BLaER1 treated with 17β-estradiol and CSF1 and Interleukin-3, amounts not matched to agents 10 nM and 100 nM (cell line): ENCODE results near the gene NCCRP1.
"Not testable (repeated sequence)": the region's sequence is repeated elsewhere in the genome, so short reads cannot be mapped to it uniquely, and the experiment has no call there.

Source experiments
- H3K27ac ChIP-seq, 11 experiments: shearing (Covaris generic); formaldehyde crosslinking; 2 replicates each; pipeline ENCODE4 v1.8.1; 2022
- H3K27me3 ChIP-seq, 11 experiments: shearing (Covaris generic); formaldehyde crosslinking; 2 replicates each; pipeline ENCODE4 v1.8.1; 2022
- H3K36me3 ChIP-seq, 11 experiments: shearing (Covaris generic); formaldehyde crosslinking; 2 replicates each; pipeline ENCODE4 v1.8.1; 2022
- H3K4me1 ChIP-seq, 10 experiments: shearing (Covaris generic); formaldehyde crosslinking; 2 replicates each; pipeline ENCODE4 v1.8.1; 2022
- H3K4me2 ChIP-seq, 11 experiments: shearing (Covaris generic); formaldehyde crosslinking; 2 replicates each; pipeline ENCODE4 v1.8.1; 2022
- H3K4me3 ChIP-seq, 10 experiments: shearing (Covaris generic); formaldehyde crosslinking; 2 replicates each; pipeline ENCODE4 v1.8.1; 2022
- H3K9ac ChIP-seq, 11 experiments: shearing (Covaris generic); formaldehyde crosslinking; 2 replicates each; pipeline ENCODE4 v1.8.1; 2022
- H3K9me3 ChIP-seq, 11 experiments: shearing (Covaris generic); formaldehyde crosslinking; replicated peaks in 1 of 11; 2 replicates each; pipeline ENCODE4 v1.8.1; 2022
- H4K20me1 ChIP-seq, 11 experiments: shearing (Covaris generic); formaldehyde crosslinking; 2 replicates each; pipeline ENCODE4 v1.8.1; 2022
- Cebpa-rat ChIP-seq, 11 experiments: shearing (Covaris generic); IDR thresholded peaks; 2 replicates each; pipeline ENCODE4 v1.8.1; 2022

Gene NCCRP1

GRCh38 chr19:39203372-39204341, 6.9 kb downstream of the NCCRP1 start, which contains the start of gene SYCN:
Gene SYCN, minus strand, starts transcription at chr19:39204263. Its CDS starts 9 bp downstream, at chr19:39204254.
- Histone ChIP-seq H3K4me3 (no peak within 1 kb of the TSS), H3K9me3 (no peaks in the 10 kb centered on the region), H3K4me2 (no peak within 1 kb of the TSS), H3K36me3 (no peaks in the 10 kb centered on the region), H3K9ac (no peak within 1 kb of the TSS), H3K27me3 (peaks cover 27 to 45% (median 34%) of the 10 kb centered on the region in 11 experiments), H3K4me1 (peaks cover 0 to 5% (median 0%) of the 10 kb centered on the region in 10 experiments; a peak in 5 of 20 replicates), H4K20me1 (peaks cover 0 to 8% (median 0%) of the 10 kb centered on the region in 11 experiments; a peak in 1 of 22 replicates), H3K27ac (no peak within 1 kb of the TSS)
- TF ChIP-seq Cebpa-rat (IDR thresholded peaks at IDR 0.05): no peak

- Histone ChIP-seq H3K27me3 (peaks cover 21 to 38% (median 26%) of the 10 kb centered on the region in 11 experiments), H4K20me1 (no peaks in the 10 kb centered on the region; a peak in 1 of 22 replicates), H3K36me3 (no peaks in the 10 kb centered on the region), H3K4me2 (no peak overlapping the region), H3K4me3 (no peak overlapping the region), H3K27ac (no peak overlapping the region), H3K9ac (no peak overlapping the region), H3K4me1 (peaks cover 0 to 6% (median 0%) of the 10 kb centered on the region in 10 experiments; a peak in 5 of 20 replicates), H3K9me3 (no peaks in the 10 kb centered on the region)
- TF ChIP-seq Cebpa-rat (IDR thresholded peaks at IDR 0.05): no peak
These were observed 8.6 kb downstream of the NCCRP1 start for GRCh38 chr19:39205449-39205764.

- no peak for TF ChIP-seq Cebpa-rat (IDR thresholded peaks at IDR 0.05)
- Histone ChIP-seq H3K9me3 (no peaks in the 10 kb centered on the region), H3K4me2 (no peak overlapping the region), H3K27me3 (peaks cover 21 to 38% (median 26%) of the 10 kb centered on the region in 11 experiments), H4K20me1 (no peaks in the 10 kb centered on the region; a peak in 1 of 22 replicates), H3K4me3 (no peak overlapping the region), H3K4me1 (peaks cover 0 to 6% (median 0%) of the 10 kb centered on the region in 10 experiments; a peak in 5 of 20 replicates), H3K36me3 (no peaks in the 10 kb centered on the region), H3K27ac (no peak overlapping the region), H3K9ac (no peak overlapping the region)
These were observed 9.4 kb downstream of the NCCRP1 start for GRCh38 chr19:39206122-39206521.

- Histone ChIP-seq H3K36me3 (no peaks in the 10 kb centered on the region), H3K9ac (no peak overlapping the region), H3K27ac (no peak overlapping the region), H3K9me3 (no peaks in the 10 kb centered on the region), H4K20me1 (no peaks in the 10 kb centered on the region; a peak in 1 of 22 replicates), H3K27me3 (peaks cover 21 to 38% (median 25%) of the 10 kb centered on the region in 11 experiments), H3K4me3 (no peak overlapping the region), H3K4me1 (peaks cover 0 to 6% (median 0%) of the 10 kb centered on the region in 10 experiments; a peak in 5 of 20 replicates), H3K4me2 (no peak overlapping the region)
- no peak; a peak in 1 of 22 replicates for TF ChIP-seq Cebpa-rat (IDR thresholded peaks at IDR 0.05)
These were observed 10.6 kb downstream of the NCCRP1 start for GRCh38 chr19:39207293-39207836.

GRCh38 chr19:39208175-39208795, 11.5 kb downstream of the NCCRP1 start:
- Histone ChIP-seq H3K9ac (no peak overlapping the region; a peak in 1 of 22 replicates), H3K4me1 (peaks cover 0 to 6% (median 0%) of the 10 kb centered on the region in 10 experiments; a peak in 5 of 20 replicates), H3K4me2 (peak overlapping the region in 3 of 11 experiments; percentile 8 to 21 (median 12); a peak in 3 of 22 replicates), H4K20me1 (no peaks in the 10 kb centered on the region; a peak in 1 of 22 replicates), H3K27me3 (peaks cover 16 to 28% (median 16%) of the 10 kb centered on the region in 11 experiments), H3K4me3 (no peak overlapping the region), H3K36me3 (no peaks in the 10 kb centered on the region), H3K9me3 (no peaks in the 10 kb centered on the region), H3K27ac (no peak overlapping the region)
- no peak for TF ChIP-seq Cebpa-rat (IDR thresholded peaks at IDR 0.05)

GRCh38 chr19:39209196-39209595, 12.4 kb downstream of the NCCRP1 start:
- no peaks in the 10 kb centered on the region for H3K36me3 ChIP-seq
- H4K20me1 ChIP-seq: no peaks in the 10 kb centered on the region; a peak in 2 of 22 replicates
- no peaks in the 10 kb centered on the region for H3K9me3 ChIP-seq
- no peak overlapping the region for H3K9ac ChIP-seq
- no peak for TF ChIP-seq Cebpa-rat (IDR thresholded peaks at IDR 0.05)
- H3K4me3 ChIP-seq: no peak overlapping the region
- H3K4me1 ChIP-seq: peaks cover 0 to 6% (median 0%) of the 10 kb centered on the region in 10 experiments; a peak in 5 of 20 replicates
- H3K4me2 ChIP-seq: no peak overlapping the region
- H3K27me3 ChIP-seq: peaks cover 6 to 19% (median 7%) of the 10 kb centered on the region in 11 experiments
- H3K27ac ChIP-seq: no peak overlapping the region

- Histone ChIP-seq H3K4me1 (peaks cover 0 to 6% (median 0%) of the 10 kb centered on the region in 10 experiments; a peak in 5 of 20 replicates), H3K9me3 (no peaks in the 10 kb centered on the region), H3K27ac (no peak overlapping the region), H3K4me2 (no peak overlapping the region), H3K36me3 (no peaks in the 10 kb centered on the region), H3K27me3 (no peaks in the 10 kb centered on the region), H3K9ac (no peak overlapping the region), H4K20me1 (no peaks in the 10 kb centered on the region; a peak in 1 of 22 replicates), H3K4me3 (no peak overlapping the region)
- no peak for TF ChIP-seq Cebpa-rat (IDR thresholded peaks at IDR 0.05)
These were observed 15.1 kb downstream of the NCCRP1 start for GRCh38 chr19:39211731-39212374.

GRCh38 chr19:39212375-39212742, 15.6 kb downstream of the NCCRP1 start:
- Histone ChIP-seq H3K9me3 (no peaks in the 10 kb centered on the region), H3K27me3 (no peaks in the 10 kb centered on the region), H3K4me3 (no peak overlapping the region), H3K4me1 (peaks cover 0 to 6% (median 0%) of the 10 kb centered on the region in 10 experiments; a peak in 5 of 20 replicates), H4K20me1 (no peaks in the 10 kb centered on the region; a peak in 1 of 22 replicates), H3K9ac (no peak overlapping the region), H3K36me3 (no peaks in the 10 kb centered on the region), H3K27ac (no peak overlapping the region), H3K4me2 (no peak overlapping the region)
- no peak for TF ChIP-seq Cebpa-rat (IDR thresholded peaks at IDR 0.05)

- H3K4me3 ChIP-seq, H3K9ac ChIP-seq, H3K4me2 ChIP-seq, H3K27ac ChIP-seq, H3K27me3 ChIP-seq, H3K9me3 ChIP-seq, H3K36me3 ChIP-seq, H4K20me1 ChIP-seq, H3K4me1 ChIP-seq: not testable (repeated sequence)
These were observed 18.6 kb downstream of the NCCRP1 start for GRCh38 chr19:39215323-39215722.
